HG02973 (cell line): ENCODE measurements around the gene CMAS.

Experiments used
- ATAC-seq: cut with Tn5 transposase; IDR thresholded peaks from one replicate; pipeline ENCODE4 v1.9.1; 2021; ENCODE audit warnings: moderate library complexity; ENCODE audit not compliant: unreplicated experiment

CMAS gene

GRCh38 chr12:22105542-22105941 lies 59.5 kb downstream of the CMAS start:
- ATAC-seq, result no peak

GRCh38 chr12:22110176-22110575 lies 64.2 kb downstream of the CMAS start:
- ATAC-seq, result no peak
